ENCODE measurements around the gene SRSF7.

SRSF7 gene

DNA sequence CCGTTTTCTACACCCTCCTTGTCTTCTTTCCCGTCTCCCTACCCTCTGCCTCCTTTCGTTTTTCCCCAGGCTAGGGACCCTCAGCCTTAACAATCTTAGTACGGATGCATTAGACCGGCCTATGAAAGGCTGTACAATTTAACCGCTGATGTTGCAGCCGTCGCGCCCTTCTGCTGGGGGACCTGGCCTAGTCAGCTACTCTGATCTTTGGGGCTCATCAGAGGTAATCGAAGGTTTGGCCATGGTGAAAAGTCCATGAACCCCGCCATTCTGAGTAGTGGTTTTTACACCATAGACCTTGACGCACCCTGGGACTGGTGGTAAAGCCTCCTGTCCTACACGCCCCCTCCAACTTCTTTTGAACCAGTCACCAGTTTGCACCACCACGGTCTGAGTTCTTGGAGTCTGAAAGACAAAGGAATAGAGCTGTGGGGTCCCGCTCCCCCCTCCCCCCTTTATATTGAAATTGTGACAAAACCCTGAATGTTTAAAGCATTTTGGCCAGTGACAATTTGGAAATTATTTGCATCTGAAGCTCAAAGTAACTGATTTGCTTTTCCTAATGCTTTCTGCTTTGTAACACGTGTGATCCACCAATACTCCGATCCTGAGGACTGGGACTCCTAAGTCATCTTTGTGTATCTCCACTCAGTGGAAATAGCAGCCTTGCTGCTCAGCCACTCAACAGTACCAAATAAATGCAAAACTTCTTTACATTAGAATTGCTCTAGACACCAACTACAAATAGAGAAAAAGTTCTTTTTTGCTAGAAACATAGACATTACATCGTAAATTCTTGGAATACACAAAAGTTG is 642 bp upstream of the SRSF7 start:
- TF ChIP-seq RARB (CRISPR knock-in tag; IDR thresholded peaks at IDR 0.05): no peak
- TF ChIP-seq TOX (CRISPR knock-in tag; IDR thresholded peaks at IDR 0.05; ENCODE audit: borderline replicate concordance): no peak
- TF ChIP-seq TCF4 (CRISPR knock-in tag; IDR thresholded peaks at IDR 0.05; ENCODE audit: borderline replicate concordance): no peak
- no peak for TF ChIP-seq ZFP30 (CRISPR knock-in tag; IDR thresholded peaks at IDR 0.05)
- TF ChIP-seq, protein P1, sequence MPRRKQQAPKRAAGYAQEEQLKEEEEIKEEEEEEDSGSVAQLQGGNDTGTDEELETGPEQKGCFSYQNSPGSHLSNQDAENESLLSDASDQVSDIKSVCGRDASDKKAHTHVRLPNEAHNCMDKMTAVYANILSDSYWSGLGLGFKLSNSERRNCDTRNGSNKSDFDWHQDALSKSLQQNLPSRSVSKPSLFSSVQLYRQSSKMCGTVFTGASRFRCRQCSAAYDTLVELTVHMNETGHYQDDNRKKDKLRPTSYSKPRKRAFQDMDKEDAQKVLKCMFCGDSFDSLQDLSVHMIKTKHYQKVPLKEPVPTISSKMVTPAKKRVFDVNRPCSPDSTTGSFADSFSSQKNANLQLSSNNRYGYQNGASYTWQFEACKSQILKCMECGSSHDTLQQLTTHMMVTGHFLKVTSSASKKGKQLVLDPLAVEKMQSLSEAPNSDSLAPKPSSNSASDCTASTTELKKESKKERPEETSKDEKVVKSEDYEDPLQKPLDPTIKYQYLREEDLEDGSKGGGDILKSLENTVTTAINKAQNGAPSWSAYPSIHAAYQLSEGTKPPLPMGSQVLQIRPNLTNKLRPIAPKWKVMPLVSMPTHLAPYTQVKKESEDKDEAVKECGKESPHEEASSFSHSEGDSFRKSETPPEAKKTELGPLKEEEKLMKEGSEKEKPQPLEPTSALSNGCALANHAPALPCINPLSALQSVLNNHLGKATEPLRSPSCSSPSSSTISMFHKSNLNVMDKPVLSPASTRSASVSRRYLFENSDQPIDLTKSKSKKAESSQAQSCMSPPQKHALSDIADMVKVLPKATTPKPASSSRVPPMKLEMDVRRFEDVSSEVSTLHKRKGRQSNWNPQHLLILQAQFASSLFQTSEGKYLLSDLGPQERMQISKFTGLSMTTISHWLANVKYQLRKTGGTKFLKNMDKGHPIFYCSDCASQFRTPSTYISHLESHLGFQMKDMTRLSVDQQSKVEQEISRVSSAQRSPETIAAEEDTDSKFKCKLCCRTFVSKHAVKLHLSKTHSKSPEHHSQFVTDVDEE (CRISPR knock-in tag; IDR thresholded peaks at IDR 0.05): no peak
- no peak for TF ChIP-seq PATZ1 (CRISPR knock-in tag; IDR thresholded peaks at IDR 0.05; ENCODE audit: borderline replicate concordance)
- 0 out of 2 replicates have a peak, but pooled peaks have one; percentile 32 for TF ChIP-seq PPARA (CRISPR knock-in tag; IDR thresholded peaks at IDR 0.05; ENCODE audit: borderline replicate concordance)
- TF ChIP-seq ESRRG (CRISPR knock-in tag; IDR thresholded peaks at IDR 0.05): no peak
- TF ChIP-seq ZNF8 (CRISPR knock-in tag; IDR thresholded peaks at IDR 0.05): 0 out of 2 replicates have a peak, but pooled peaks have one; percentile 5
- TF ChIP-seq, protein P2, sequence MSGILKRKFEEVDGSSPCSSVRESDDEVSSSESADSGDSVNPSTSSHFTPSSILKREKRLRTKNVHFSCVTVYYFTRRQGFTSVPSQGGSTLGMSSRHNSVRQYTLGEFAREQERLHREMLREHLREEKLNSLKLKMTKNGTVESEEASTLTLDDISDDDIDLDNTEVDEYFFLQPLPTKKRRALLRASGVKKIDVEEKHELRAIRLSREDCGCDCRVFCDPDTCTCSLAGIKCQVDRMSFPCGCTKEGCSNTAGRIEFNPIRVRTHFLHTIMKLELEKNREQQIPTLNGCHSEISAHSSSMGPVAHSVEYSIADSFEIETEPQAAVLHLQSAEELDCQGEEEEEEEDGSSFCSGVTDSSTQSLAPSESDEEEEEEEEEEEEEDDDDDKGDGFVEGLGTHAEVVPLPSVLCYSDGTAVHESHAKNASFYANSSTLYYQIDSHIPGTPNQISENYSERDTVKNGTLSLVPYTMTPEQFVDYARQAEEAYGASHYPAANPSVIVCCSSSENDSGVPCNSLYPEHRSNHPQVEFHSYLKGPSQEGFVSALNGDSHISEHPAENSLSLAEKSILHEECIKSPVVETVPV (CRISPR knock-in tag; IDR thresholded peaks at IDR 0.05): no peak
- peak; percentile 1; the same call in 2 of the 3 replicates for ATAC-seq

- peak; percentile 47 for ATAC-seq
- TF ChIP-seq ZNF565 (CRISPR knock-in tag; conservative IDR thresholded peaks at IDR 0.05; ENCODE audit: low read depth) (no peak), GLIS3 (CRISPR knock-in tag; IDR thresholded peaks at IDR 0.05) (no peak), PATZ1 (CRISPR knock-in tag; IDR thresholded peaks at IDR 0.05; ENCODE audit: borderline replicate concordance) (no peak), ZNF8 (CRISPR knock-in tag; IDR thresholded peaks at IDR 0.05) (no peak), TOX (CRISPR knock-in tag; IDR thresholded peaks at IDR 0.05; ENCODE audit: borderline replicate concordance) (no peak), TCF4 (CRISPR knock-in tag; IDR thresholded peaks at IDR 0.05; ENCODE audit: borderline replicate concordance) (no peak), ZNF70 (CRISPR knock-in tag; IDR thresholded peaks at IDR 0.05) (no peak), SNAI2 (CRISPR knock-in tag; IDR thresholded peaks at IDR 0.05) (no peak), ARNTL (CRISPR knock-in tag; IDR thresholded peaks at IDR 0.05; ENCODE audit: borderline replicate concordance, low read depth) (no peak), ZFP3 (CRISPR knock-in tag; IDR thresholded peaks at IDR 0.05) (no peak)
- TF ChIP-seq, protein P3, sequence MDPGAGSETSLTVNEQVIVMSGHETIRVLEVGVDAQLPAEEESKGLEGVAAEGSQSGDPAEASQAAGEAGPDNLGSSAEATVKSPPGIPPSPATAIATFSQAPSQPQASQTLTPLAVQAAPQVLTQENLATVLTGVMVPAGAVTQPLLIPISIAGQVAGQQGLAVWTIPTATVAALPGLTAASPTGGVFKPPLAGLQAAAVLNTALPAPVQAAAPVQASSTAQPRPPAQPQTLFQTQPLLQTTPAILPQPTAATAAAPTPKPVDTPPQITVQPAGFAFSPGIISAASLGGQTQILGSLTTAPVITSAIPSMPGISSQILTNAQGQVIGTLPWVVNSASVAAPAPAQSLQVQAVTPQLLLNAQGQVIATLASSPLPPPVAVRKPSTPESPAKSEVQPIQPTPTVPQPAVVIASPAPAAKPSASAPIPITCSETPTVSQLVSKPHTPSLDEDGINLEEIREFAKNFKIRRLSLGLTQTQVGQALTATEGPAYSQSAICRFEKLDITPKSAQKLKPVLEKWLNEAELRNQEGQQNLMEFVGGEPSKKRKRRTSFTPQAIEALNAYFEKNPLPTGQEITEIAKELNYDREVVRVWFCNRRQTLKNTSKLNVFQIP (CRISPR knock-in tag; IDR thresholded peaks at IDR 0.05; ENCODE audit: borderline replicate concordance, low read depth): no peak
- TF ChIP-seq, protein P2 (CRISPR knock-in tag; IDR thresholded peaks at IDR 0.05): no peak
- TF ChIP-seq, protein P1 (CRISPR knock-in tag; IDR thresholded peaks at IDR 0.05): no peak
Measured at GRCh38 chr2:38750011-38750890, 910 bp downstream of the SRSF7 start.

Measured in SK-N-SH treated with all-trans-retinoic acid at 6 μM for 48 hours (cell line).